ENCODE measurements around the gene C17orf113.

GRCh38 chr17:42081516-42082129, 31.2 kb upstream of the C17orf113 start:
- TF ChIP-seq POLR2A (IDR thresholded peaks at IDR 0.05) (no peak), POLR2AphosphoS5 (IDR thresholded peaks at IDR 0.05) (no peak)

All from suprapubic skin (tissue), 4 donors.